HG02943 (cell line): ENCODE measurements around the gene BTBD3.

Source experiments
- ATAC-seq: cut with Tn5 transposase; IDR thresholded peaks from one replicate; pipeline ENCODE4 v1.9.1; 2021; ENCODE audit warnings: mild to moderate bottlenecking, low read depth, moderate library complexity; ENCODE audit not compliant: unreplicated experiment

Gene BTBD3

DNA sequence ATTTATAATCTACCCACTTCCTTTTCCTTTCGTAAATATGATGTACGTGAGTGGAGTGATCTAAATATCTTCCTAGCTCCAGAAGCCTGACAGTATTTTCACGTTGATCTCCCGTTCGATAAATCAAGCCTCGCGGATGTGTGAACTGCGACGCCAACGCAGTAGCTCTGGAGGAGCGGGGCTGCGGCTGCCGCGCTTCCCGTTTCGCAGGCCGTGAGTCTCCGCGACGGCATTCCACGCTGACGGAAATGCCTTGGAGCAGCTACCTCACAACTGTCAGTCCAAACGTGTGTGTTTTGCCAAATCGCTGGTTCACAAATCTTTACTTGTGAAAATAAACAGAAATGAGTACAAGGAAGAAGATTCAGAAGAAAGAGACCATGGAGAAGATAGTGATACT lies 41.2 kb downstream of the BTBD3 start:
- no peak for ATAC-seq

DNA sequence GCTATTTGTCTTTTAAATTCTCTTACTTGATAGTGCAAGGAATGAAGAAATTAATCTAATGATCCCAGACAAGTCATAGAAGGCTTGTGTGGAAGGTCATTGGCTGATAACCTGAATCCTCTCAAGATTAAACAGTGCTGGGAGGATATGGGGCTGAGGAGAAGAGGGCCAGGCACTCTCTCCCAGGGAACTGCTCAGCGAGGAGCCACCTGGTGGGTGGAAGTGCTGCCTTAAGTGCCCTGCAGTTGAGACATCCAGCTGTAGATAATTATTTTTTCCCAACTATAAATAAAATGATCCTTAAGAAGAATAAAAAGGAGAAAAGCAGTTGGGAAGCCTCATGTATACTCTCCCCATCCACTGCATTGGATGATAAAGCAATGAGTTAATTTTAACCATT lies 47.9 kb downstream of the BTBD3 start:
- no peak for ATAC-seq

DNA sequence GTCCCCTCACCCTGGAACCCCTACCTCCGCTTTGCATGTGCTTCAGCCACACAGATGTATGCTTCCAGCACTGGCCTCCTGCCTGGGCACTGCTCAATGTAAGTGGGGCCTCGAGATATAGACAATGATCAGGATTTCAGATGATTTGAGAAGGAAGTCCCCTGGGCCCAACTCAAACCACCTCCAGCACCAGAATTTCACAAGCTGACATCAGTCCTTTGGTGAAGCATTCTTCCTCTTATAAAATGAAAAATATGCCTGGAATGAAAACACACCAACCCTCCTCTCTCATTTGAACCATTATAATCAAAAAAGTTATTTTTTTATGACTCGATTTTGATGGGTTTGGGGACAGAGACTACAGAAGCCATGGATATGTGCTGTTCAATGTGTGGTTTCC lies 48.5 kb downstream of the BTBD3 start:
- no peak for ATAC-seq

DNA sequence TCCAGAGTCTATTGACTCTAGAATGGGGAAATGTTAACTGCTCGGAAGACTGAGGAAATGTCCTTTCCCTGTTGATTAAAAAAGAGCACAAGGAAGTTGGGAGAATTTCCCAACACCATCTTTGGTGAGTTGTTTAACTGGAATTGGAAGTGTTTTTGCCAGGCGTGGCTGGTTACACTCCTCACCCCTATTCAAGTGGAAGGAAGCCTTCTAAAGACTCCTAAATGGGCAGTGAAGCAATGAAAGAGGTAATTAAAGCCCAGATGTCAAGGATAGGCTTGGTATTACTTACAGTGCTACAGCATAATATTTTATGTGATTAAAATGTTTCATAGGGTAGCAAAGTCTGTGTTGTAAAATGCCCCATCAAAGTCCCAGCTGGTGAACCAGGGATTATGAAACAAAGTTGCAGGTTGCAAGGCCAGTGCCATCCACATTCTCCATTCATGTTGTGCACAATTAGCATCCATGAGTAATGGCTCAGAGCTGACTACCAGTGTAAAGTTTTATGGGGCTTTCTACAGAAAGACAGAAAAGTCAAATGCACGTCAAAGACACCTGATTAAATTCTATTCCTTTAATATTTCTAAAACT lies 52.6 kb downstream of the BTBD3 start:
- ATAC-seq: no peak

DNA sequence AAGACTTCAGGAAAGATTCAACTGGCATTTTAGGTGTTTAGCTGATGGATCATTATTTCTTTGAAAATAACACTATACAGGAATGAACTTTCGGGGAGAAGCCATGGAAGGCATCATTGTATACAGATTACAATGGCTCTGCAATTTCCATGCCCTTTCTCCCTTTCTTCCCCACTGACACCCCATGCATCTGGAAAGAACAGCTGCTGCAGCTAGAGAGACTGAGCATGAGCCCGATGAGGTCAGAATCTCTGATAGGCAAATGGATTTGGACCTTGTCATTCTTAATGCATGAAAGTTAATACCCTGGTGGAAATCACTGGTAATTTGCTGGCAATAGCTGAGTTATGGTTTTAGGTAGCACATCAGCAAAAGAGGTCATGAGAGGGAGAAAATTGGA lies 54.8 kb downstream of the BTBD3 start:
- no peak for ATAC-seq
